Astrocyte of the cerebellum (primary cell): ENCODE measurements around the gene MYO1D.

Source experiments
- DNase-seq: peaks from one replicate; pipeline ENCODE4 v3.0.0-alpha.2; 2011; ENCODE audit warnings: low read depth
- H3K4me3 ChIP-seq: 2 replicates; pipeline ENCODE4 v1.5.1; 2011; ENCODE audit warnings: mild to moderate bottlenecking, low read depth, low read length, moderate library complexity
- in situ Hi-C: cut with HindIII; loops from 2 replicates; pipeline ENCODE4 v1.10.0; 2017; ENCODE audit warnings: low sequenced_read_pairs
- TF ChIP-seq, protein P1 (sequence below): IDR thresholded peaks from 2 replicates; pipeline ENCODE4 v1.5.1; 2012; ENCODE audit warnings: low read length, low read depth, moderate library complexity, mild to moderate bottlenecking; ENCODE audit errors: missing control alignments

MYO1D gene

DNA sequence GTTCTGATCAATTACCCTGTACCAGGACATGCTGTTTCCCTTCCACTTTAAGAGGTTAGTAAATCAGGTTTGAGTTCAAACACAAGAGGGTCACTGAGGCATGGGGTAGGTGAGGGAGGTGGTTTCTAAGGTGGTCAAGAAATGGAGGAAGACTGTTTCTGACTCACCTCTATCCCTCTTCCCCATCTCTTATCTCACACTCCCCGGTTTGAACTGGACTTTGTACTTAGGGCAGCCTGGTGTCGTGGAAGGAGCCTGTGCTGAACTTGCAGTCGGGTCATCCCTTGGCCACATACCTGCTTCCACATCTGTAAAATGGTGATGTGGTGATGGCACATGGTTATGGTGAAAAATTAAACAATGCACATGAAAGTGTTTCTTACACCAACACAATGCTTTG lies 33.8 kb upstream of the MYO1D start:
- in situ Hi-C loops: loop anchor here (5.0 to 10.0 kb wide), 3 partner anchors 38 to 136 kb away; no protein-coding TSS in a partner anchor
- DNase-seq: no peak
- H3K4me3 ChIP-seq: no peak overlapping the region
- TF ChIP-seq, protein P1, sequence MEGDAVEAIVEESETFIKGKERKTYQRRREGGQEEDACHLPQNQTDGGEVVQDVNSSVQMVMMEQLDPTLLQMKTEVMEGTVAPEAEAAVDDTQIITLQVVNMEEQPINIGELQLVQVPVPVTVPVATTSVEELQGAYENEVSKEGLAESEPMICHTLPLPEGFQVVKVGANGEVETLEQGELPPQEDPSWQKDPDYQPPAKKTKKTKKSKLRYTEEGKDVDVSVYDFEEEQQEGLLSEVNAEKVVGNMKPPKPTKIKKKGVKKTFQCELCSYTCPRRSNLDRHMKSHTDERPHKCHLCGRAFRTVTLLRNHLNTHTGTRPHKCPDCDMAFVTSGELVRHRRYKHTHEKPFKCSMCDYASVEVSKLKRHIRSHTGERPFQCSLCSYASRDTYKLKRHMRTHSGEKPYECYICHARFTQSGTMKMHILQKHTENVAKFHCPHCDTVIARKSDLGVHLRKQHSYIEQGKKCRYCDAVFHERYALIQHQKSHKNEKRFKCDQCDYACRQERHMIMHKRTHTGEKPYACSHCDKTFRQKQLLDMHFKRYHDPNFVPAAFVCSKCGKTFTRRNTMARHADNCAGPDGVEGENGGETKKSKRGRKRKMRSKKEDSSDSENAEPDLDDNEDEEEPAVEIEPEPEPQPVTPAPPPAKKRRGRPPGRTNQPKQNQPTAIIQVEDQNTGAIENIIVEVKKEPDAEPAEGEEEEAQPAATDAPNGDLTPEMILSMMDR: no peak

DNA sequence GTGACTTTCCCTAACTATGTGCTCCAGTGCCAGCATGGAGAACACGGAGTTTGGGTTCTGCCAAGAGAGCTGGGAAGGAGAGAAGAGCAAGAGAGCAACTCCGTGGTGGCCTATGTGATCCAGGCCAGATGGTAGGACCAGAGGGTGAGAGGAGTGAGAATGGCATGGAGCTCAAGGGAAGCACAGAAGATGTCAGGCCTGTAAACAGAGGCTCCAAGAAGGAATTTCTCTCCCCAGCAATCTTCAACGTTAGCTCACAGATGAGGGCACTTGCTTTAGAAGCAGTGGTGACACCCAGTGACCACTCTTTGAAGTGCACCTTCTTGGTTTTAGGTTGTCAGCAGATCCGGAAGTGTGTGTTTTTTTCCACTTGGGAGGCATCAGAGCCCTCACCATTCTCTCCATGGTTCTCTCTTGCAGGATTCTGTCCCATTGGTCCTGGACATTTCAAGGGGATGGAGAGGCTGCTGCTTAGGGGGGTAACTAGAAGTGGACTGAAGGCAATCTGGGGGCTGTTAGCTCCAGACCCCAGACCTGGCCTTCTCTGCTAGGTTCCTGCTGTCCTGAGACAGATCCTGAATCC lies 33.0 kb upstream of the MYO1D start:
- no peak overlapping the region for H3K4me3 ChIP-seq
- peak; percentile 72 for DNase-seq
- TF ChIP-seq, protein P1: peak; percentile 88
- in situ Hi-C loops: loop anchor here (5.0 to 10.0 kb wide), 3 partner anchors 38 to 135 kb away; no protein-coding TSS in a partner anchor

DNA sequence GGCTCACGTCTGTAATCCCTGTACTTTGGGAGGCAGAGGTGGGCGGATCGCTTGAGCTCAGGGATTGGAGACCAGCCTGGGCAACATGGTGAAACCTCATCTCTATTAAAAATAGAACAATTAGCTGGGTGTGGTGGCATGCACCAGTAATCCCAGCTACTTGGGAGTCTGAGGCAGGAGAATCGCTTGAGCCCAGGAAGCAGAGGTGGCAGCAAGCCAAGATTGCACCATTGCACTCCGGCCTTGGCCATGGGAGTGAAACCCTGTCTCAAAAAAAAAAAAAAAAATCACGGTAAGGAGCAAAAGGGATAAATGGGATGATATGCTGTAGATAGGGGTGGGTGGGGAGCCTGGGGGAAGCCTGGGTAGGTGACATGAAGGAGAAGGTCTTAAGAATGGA lies 30.7 kb upstream of the MYO1D start:
- H3K4me3 ChIP-seq: no peak overlapping the region
- in situ Hi-C loops: no loop called here
- no peak for DNase-seq
- TF ChIP-seq, protein P1: no peak

DNA sequence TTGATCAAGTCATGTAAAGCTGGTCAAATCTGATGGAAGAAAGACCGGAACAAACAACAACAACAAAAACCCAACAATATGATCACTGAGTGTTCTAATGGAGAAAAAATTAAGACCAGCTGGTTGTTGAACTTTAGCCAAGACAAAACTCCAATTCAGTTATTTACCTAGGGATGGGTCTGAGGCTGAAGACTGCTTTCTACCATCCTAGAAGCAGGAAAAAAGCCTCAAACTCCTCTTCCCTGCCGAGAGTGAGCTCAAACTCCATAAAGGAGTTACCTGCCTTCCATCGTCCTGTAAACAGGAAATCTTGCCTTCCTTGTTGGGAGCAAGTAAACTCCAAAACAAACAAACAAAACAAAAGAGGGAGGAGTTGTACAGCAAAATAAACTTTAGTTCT lies 28.0 kb upstream of the MYO1D start:
- TF ChIP-seq, protein P1: no peak
- H3K4me3 ChIP-seq: no peak overlapping the region
- in situ Hi-C loops: no loop called here
- no peak for DNase-seq

DNA sequence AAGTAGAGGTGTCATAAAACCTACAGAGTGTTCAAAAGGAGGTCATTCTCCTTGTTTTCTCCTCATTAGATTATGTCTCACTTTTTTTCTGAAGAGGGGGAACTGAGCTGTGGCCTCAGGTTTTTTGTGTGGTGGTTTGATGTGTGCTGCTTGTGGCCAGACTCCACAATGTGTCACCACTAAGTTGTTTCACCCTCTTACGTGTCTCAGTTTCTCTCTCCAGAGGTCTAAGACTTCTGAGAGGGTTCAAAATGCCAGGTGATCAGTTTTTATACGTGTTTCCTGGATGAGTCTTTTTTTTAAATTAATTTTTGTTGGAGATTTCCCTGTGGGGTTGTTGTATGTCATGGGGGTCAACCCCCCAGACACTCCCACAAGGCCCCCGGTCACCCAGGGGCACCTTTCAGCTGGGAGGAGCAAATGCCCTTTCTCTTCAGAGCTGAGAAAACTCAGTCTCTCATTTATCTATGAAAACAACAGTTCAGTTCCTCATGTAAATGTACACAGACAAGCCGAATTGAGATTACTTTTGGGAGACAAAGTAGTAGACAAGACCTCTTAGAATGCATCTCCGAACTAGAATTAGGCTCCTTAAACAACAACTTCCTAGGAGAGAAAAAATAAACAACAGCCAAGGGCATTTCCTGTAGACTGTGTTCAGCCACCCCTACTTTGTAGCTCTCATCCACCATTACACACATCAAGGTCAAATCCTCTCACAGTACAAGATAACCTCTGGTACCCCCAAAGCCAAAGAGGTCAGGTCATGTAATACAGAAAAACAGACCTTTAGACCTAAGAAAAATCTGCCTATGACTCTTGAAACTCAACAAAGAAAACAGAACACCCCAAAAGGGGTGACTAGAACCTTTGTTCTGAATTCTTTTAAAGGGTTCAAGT lies 27.1 kb upstream of the MYO1D start:
- H3K4me3 ChIP-seq: no peak overlapping the region
- TF ChIP-seq, protein P1: no peak
- DNase-seq: no peak
- in situ Hi-C loops: no loop called here

DNA sequence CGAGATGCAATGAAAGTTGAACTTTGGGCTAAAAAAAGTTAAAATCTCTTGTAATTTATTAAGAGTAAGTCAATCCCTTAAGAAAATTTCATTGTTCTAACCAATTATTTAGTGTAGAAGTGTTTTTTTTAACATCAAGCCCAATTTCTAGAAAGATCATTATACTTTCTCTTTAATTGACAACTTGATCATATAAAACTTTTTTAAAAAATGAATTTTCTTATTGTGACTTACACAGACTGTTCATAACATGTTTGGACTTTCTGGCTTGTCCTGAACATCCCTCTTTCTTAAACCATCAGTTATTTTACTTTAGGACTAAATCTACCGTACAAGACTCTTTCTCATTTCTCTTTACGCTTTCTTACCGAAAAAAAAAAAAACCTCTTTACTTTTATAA lies 24.8 kb upstream of the MYO1D start:
- no peak overlapping the region for H3K4me3 ChIP-seq
- TF ChIP-seq, protein P1: no peak
- in situ Hi-C loops: no loop called here
- no peak for DNase-seq
